ENCODE data around the gene MYBPC1.
"Not testable (repeated sequence)": the region's sequence is repeated elsewhere in the genome, so short reads cannot be mapped to it uniquely, and the experiment has no call there.

Gene MYBPC1

GRCh38 chr12:101594700-101595099 is at the start of gene MYBPC1:
TSS of gene MYBPC1 (plus strand) at chr12:101594971. CDS start at chr12:101595071, 100 bp downstream.
- no peak for DNase-seq

- no peak for DNase-seq
These were observed 43.2 kb upstream of the MYBPC1 start for GRCh38 chr12:101551362-101552114.

GRCh38 chr12:101552277-101552676 is 42.5 kb upstream of the MYBPC1 start:
- no peak for DNase-seq

- DNase-seq, result no peak
These were observed 37.7 kb upstream of the MYBPC1 start for GRCh38 chr12:101557094-101557493.

GRCh38 chr12:101558726-101559125 is 36.0 kb upstream of the MYBPC1 start:
- DNase-seq, result not testable (repeated sequence)

DNA sequence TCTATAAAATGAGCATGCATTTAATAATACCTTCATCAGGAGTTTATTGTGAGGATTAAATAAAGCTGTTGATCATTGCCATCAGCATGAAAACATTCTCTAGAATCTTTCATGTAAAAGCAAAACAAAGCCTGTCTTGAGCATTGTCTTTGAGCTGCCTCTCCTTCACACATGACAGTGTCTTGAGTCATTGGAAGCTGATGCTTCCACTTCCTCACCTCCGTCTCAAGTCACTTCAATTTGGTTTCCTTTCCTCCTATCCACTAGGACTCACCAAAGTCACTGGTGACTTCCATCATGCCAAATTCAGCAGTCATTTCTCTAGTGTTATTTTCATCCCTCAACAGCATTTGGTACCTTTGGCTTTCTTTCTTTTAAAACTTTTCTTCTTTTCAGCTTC is 31.6 kb upstream of the MYBPC1 start:
- no peak for DNase-seq

GRCh38 chr12:101564912-101565311 is 29.9 kb upstream of the MYBPC1 start:
- no peak for DNase-seq

GRCh38 chr12:101566318-101566717 is 28.5 kb upstream of the MYBPC1 start:
- DNase-seq, result no peak

GRCh38 chr12:101567918-101568317 is 26.9 kb upstream of the MYBPC1 start:
- DNase-seq, result no peak

GRCh38 chr12:101570047-101570446 is 24.7 kb upstream of the MYBPC1 start:
- DNase-seq, result no peak

DNA sequence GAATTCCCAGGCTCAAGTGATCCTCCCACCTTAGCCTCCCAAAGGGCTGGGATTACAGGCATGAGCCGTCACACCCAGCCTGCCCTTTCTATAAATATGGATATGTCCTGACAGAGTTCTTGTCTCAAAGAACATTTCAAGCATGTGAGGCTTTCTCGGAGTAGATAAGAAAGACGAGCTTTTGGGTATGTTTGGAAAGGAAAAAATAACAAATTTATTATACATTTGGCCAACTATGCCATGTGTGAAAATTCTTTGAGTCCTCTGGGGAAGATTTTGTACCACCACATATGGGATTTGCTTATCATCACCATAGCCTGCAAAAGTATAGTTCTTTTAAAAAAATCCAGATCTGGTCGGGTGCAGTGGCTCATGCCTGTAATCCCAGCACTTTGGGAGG is 23.7 kb upstream of the MYBPC1 start:
- no peak for DNase-seq

DNA sequence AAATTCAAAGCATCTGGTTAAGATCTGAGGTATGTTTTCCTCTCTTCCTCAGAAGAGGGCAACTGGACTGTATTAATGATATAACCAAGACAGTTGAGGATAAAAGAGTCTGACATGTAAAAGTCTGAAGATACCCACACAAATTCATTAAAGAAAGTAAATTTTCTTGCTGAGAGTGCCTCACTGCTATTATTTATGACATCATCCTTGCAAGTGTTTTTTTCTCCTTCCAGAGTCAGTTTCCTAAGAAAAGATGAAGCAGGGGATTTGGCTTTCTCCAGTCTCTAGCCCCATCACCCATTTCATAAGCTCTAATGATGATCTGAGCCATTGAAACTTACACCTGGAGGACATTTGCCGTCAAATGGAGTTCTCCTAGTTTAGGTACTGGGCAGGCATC is 21.0 kb upstream of the MYBPC1 start:
- DNase-seq, result no peak

DNA sequence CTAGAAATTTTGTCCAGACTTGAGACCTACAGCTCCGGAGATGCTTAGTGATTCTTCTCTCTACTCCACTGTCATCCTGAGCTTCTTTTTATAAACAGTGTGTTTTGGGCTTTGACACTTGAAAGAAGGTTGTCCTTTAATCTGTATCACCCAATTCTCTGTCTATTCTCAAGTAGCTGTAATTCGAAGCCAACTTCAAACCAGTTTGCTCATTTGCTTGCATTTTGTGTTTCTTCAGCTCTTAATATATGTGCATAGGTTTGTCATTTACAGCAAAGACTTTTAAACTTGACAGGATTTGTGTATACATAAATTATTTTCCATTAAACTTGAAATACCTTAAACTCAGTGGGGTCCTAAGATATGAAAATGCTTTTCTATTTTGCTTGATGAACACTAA is 16.4 kb upstream of the MYBPC1 start:
- no peak for DNase-seq

GRCh38 chr12:101581190-101581589 is 13.6 kb upstream of the MYBPC1 start:
- no peak for DNase-seq

GRCh38 chr12:101582937-101583336 is 11.8 kb upstream of the MYBPC1 start:
- DNase-seq, result no peak

GRCh38 chr12:101590383-101590782 is 4.4 kb upstream of the MYBPC1 start:
- DNase-seq, result no peak

- DNase-seq, result no peak
These were observed 3.0 kb upstream of the MYBPC1 start for GRCh38 chr12:101591781-101592180.

- DNase-seq, result no peak
These were observed 2.3 kb upstream of the MYBPC1 start for GRCh38 chr12:101592448-101592847.

DNA sequence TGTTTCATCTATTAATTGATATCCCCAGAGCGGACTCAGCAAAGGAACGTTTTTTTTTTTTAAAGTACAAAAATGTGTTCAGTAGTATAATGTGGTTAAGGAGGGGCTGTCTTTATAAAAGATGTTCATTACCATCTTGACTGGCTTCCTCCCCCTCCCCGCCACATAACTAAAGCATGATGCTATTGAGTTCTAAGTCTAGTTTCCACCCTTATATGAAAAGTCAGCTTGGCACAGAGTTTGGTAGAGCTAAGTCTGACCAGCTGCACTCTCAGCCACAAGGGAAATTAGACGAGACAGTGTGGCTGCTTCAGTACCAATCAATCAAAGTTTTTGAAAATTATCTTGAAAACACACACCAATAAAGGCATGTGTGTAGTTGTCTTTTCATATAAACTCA is 1.9 kb upstream of the MYBPC1 start:
- no peak for DNase-seq

DNA sequence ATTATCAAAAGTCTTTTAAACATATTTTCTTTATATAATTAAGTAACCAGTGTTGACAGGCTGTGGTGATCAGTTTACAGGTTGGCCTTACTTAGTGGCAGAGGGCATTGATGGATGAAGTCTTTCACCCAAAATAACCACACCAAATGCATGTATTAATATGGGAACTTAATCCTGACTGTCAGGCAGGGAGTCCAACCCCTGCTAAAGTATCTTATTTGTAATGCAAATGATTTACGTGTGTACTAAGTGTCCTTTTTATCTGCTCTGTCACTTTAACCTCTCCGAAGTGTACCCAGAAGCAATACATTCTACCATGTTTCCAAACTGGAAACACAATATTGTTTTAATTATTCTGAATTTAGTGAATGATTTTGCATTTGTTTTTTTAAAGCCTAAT is 1.4 kb downstream of the MYBPC1 start:
- no peak for DNase-seq

GRCh38 chr12:101597164-101597563 is 2.4 kb downstream of the MYBPC1 start:
- no peak for DNase-seq

- no peak for DNase-seq
These were observed 3.7 kb downstream of the MYBPC1 start for GRCh38 chr12:101598483-101598882.

DNA sequence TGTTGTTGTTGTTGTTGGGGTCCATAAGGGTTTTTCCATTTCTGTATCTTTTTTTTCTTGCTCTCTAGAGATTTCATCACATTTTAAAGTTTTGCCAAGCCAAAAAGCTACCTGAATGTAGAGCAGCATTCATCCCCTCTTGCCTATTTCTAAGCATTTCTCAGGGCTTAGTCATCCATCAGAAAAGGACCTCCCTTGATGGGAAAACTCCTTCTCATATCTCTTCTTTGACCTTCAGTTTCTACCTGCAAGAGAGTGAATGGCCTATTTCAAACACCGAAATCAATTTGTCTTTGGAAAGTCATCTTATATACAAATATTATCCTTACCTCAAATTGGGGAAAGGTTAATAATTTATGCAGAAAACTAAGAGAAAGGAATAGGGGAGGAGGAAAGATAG is 4.5 kb downstream of the MYBPC1 start:
- no peak for DNase-seq

- DNase-seq, result no peak
These were observed 5.2 kb downstream of the MYBPC1 start for GRCh38 chr12:101599771-101600484.

- no peak for DNase-seq
These were observed 9.4 kb downstream of the MYBPC1 start for GRCh38 chr12:101604132-101604531.
